ENCODE results near the gene PITX2. TPM values are rescaled to one million over a fixed set of nuclear protein-coding genes. Genes with fewer than 3 reads are reported as not detected.

PITX2 gene
- total RNA-seq, 1 donor = 0.18 TPM

DNA sequence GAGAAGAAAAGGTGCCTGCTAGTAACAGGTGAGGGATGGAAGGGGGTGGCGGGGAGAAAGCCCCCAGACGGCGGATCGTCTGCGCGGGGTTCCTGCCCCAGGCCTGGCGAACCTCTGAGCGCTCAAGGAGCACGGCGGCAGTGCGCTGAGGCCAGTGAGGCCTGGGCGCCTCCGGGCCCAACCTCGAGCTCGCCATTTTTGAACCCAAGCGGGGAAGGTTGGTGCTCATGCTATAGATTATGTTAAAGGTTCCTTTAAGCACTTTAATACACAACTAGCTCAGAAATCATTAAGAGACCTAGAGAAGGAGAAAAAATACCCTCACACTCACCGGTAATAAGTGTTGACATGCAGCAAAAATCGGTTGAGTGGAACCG lies 7.9 kb downstream of the PITX2 start:
- TF ChIP-seq, protein P1, sequence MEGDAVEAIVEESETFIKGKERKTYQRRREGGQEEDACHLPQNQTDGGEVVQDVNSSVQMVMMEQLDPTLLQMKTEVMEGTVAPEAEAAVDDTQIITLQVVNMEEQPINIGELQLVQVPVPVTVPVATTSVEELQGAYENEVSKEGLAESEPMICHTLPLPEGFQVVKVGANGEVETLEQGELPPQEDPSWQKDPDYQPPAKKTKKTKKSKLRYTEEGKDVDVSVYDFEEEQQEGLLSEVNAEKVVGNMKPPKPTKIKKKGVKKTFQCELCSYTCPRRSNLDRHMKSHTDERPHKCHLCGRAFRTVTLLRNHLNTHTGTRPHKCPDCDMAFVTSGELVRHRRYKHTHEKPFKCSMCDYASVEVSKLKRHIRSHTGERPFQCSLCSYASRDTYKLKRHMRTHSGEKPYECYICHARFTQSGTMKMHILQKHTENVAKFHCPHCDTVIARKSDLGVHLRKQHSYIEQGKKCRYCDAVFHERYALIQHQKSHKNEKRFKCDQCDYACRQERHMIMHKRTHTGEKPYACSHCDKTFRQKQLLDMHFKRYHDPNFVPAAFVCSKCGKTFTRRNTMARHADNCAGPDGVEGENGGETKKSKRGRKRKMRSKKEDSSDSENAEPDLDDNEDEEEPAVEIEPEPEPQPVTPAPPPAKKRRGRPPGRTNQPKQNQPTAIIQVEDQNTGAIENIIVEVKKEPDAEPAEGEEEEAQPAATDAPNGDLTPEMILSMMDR (IDR thresholded peaks at IDR 0.05; ENCODE audit: insufficient read depth, low read length) = no peak
- H3K4me3 ChIP-seq (ENCODE audit: low read depth, low read length) = no peak overlapping the region
- DNase-seq (ENCODE audit: low read depth) = no peak

DNA sequence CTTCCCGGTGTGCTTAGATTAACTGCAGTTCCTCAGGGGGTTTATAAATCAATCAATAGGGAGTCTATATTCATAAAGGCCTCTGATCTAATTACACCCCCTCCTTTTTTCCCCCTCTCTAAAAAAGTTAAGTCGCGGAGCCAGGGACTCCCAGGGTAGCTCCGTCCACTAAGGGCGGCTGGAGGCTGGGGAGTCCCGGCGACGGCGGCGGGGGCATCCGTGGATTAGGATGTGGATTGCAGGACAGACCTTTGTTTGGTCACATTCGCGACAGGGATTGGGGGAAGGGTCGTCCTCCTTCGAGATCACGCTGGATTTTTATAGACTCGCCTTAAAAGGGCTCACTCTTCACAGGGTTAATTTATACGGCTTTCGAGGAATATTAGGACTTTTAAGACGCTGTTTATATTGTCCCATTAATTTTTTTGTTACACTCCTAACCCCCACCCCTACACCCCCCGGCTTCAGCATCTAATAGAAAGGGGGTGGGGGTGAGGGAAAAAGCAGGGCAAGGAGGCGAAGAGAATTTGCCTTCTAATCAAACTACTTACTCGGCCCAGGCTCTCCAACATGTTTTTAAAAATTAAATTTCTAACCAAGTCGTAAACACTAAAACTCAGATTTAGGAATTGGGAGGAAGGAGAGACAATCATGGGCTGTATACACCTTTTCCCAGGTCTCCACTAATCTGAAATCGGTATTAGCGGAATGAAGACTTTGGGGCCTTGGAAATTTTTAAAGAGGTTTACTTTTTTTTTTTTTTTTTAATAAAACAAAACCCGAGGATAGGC lies 8.5 kb downstream of the PITX2 start:
- no peak overlapping the region for H3K4me3 ChIP-seq (ENCODE audit: low read depth, low read length)
- no peak for DNase-seq (ENCODE audit: low read depth)
- TF ChIP-seq, protein P1 (IDR thresholded peaks at IDR 0.05; ENCODE audit: insufficient read depth, low read length) = no peak

DNA sequence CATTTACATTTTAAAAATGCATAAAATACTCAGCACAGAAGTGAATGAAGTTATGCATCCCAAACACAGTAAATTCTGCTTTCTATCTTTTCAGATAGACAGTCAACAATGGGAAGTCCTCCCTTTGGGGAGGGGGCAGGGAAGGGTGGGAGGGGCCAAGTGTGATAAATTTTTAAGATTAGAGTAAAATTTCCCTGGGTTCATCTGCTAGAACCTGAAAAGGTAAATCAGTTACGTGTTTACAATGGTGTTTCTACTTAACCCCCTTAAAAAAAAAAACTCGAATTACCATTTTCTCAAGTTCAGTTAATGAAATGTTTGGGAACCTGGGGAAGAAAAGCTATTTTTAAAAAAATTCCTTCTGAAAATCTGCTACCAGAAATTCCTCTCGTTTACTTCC lies 9.1 kb downstream of the PITX2 start:
- TF ChIP-seq, protein P1 (IDR thresholded peaks at IDR 0.05; ENCODE audit: insufficient read depth, low read length) = no peak
- no peak for DNase-seq (ENCODE audit: low read depth)
- no peak overlapping the region for H3K4me3 ChIP-seq (ENCODE audit: low read depth, low read length)

DNA sequence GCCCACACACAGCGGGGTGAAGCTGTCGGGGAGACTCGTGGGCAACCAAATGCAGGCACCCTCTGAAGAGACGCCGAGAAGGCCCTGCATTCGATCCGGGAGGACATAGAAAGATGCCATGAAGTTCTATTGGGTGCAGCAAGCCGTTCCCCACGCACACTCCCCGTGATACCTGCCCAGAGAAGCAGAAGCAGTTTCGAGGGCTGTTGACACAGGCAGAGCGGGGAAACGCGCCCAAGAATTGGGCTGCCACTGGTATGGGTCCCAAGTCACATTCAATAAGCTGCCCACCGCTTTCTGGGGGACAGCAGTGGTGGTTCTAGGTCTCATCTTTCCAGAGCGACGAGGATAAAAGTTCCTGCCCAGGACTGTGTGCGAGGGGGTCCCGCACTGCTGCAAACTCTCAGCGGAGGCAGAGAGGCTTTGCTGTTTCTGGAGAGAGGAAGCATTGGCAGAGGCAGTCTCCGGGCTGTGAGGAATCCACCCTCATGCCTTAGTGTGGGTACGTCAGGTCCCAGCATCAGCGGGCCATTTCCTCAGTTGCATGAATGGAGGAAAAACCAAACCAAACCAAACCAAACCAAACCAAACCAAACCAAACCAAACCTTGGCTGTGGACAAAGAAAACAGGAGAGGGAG lies 10.1 kb downstream of the PITX2 start:
- TF ChIP-seq, protein P1 (IDR thresholded peaks at IDR 0.05; ENCODE audit: insufficient read depth, low read length) = no peak
- DNase-seq (ENCODE audit: low read depth) = no peak
- no peak overlapping the region for H3K4me3 ChIP-seq (ENCODE audit: low read depth, low read length)

DNA sequence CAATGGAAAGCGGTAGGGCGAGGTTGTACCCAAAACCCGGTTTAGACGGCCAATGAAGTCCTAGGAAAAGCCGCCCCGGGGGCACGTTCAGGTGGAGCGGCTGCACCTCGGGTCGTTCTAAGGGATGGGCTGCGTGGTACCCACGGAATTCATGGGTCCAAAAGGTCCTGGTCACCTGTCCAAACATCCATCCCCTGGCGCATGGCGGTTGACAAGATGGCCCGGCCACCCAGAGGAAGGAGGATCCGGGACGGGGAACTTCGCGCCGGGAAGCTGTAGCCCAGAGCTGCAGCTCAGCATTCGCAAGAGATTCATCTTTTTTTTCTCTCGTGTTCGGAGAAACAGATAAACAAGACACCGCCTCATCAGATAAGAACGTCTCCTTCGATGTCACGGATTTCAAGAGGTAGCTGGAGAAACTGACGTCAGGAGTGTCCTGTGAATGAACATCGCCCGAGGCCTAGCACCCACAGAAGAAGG lies 10.9 kb downstream of the PITX2 start:
- TF ChIP-seq, protein P1 (IDR thresholded peaks at IDR 0.05; ENCODE audit: insufficient read depth, low read length) = no peak
- no peak overlapping the region for H3K4me3 ChIP-seq (ENCODE audit: low read depth, low read length)
- DNase-seq (ENCODE audit: low read depth) = no peak

DNA sequence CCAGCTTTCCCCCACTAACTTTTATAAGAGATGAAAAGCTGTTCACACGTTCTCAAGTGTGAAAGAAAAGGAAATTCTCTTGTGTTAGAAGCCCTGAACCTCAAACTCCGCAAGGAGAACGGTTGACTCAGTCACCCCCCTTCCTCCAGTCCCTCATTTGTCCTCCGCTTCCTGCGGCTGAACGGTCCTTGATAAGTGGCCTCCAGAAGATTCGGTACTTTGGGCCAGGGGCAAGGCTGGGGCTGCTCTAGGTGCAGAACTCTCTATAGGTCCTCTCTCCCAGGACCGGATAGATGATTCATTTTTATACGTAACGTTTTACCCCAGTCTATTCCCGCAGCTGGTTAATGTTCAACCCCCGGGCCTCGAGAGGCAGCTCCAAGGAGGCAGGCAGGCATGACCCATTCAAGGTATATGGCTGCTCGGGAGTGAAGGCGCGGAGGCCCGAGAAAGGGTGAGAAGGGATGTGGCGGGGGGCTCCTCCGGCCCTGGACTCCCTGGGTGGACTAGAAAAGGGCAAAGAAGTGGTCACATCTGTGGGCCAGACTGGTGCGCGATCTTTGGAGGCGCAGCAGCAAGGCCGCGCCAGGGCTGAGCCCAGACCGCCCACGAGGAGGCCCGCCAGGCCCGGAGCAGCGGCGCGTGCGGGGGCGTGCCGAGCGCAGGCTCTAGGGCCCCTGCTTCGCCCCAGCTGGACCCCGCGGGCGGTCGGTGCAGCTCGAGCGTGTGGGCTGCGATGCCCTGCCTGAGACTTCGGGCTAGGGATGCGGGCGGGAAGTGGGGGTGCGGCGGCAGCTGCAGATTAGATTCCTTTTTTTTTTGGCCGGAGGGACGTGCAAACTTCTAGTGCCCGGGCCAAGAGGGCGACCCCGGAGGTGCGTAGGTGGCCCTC lies 11.7 kb downstream of the PITX2 start:
- H3K4me3 ChIP-seq (ENCODE audit: low read depth, low read length) = no peak overlapping the region
- TF ChIP-seq, protein P1 (IDR thresholded peaks at IDR 0.05; ENCODE audit: insufficient read depth, low read length) = no peak
- no peak for DNase-seq (ENCODE audit: low read depth)

All from fibroblast of the aortic adventitia (primary cell).